Measurements from ENCODE around the gene DACH2.

DACH2 gene

GRCh38 chrX:86295293-86295692 is 147.0 kb downstream of the DACH2 start:
- in situ Hi-C loops (cut with MboI; ENCODE audit: low sequenced_read_pairs): no loop called here

GRCh38 chrX:86322913-86323312 is 174.7 kb downstream of the DACH2 start:
- in situ Hi-C loops (cut with MboI; ENCODE audit: low sequenced_read_pairs): no loop called here

- in situ Hi-C loops (cut with MboI; ENCODE audit: low sequenced_read_pairs): no loop called here
Measured at GRCh38 chrX:86329174-86329573, 180.9 kb downstream of the DACH2 start.

GRCh38 chrX:86348669-86349068 is 200.4 kb downstream of the DACH2 start:
- in situ Hi-C loops (cut with MboI; ENCODE audit: low sequenced_read_pairs): no loop called here

GRCh38 chrX:86349115-86349514 is 200.9 kb downstream of the DACH2 start:
- in situ Hi-C loops (cut with MboI; ENCODE audit: low sequenced_read_pairs): no loop called here

- in situ Hi-C loops (cut with MboI; ENCODE audit: low sequenced_read_pairs): no loop called here
Measured at GRCh38 chrX:86369847-86370630, 221.8 kb downstream of the DACH2 start.

- in situ Hi-C loops (cut with MboI; ENCODE audit: low sequenced_read_pairs): no loop called here
Measured at GRCh38 chrX:86370927-86371326, 222.7 kb downstream of the DACH2 start.

- in situ Hi-C loops (cut with MboI; ENCODE audit: low sequenced_read_pairs): no loop called here
Measured at GRCh38 chrX:86379209-86379608, 231.0 kb downstream of the DACH2 start.

GRCh38 chrX:86383681-86384540 is 235.7 kb downstream of the DACH2 start:
- in situ Hi-C loops (cut with MboI; ENCODE audit: low sequenced_read_pairs): no loop called here

- in situ Hi-C loops (cut with MboI; ENCODE audit: low sequenced_read_pairs): no loop called here
Measured at GRCh38 chrX:86407371-86407770, 259.1 kb downstream of the DACH2 start.

- in situ Hi-C loops (cut with MboI; ENCODE audit: low sequenced_read_pairs): no loop called here
Measured at GRCh38 chrX:86421771-86422170, 273.5 kb downstream of the DACH2 start.

- in situ Hi-C loops (cut with MboI; ENCODE audit: low sequenced_read_pairs): no loop called here
Measured at GRCh38 chrX:86436116-86436515, 287.9 kb downstream of the DACH2 start.

GRCh38 chrX:86455495-86455894 is 307.2 kb downstream of the DACH2 start:
- in situ Hi-C loops (cut with MboI; ENCODE audit: low sequenced_read_pairs): no loop called here

GRCh38 chrX:86460760-86461159 is 312.5 kb downstream of the DACH2 start:
- in situ Hi-C loops (cut with MboI; ENCODE audit: low sequenced_read_pairs): no loop called here

GRCh38 chrX:86504297-86504696 is 356.0 kb downstream of the DACH2 start:
- in situ Hi-C loops (cut with MboI; ENCODE audit: low sequenced_read_pairs): no loop called here

GRCh38 chrX:86507331-86507730 is 359.1 kb downstream of the DACH2 start:
- in situ Hi-C loops (cut with MboI; ENCODE audit: low sequenced_read_pairs): no loop called here

GRCh38 chrX:86579777-86580176 is 431.5 kb downstream of the DACH2 start:
- in situ Hi-C loops (cut with MboI; ENCODE audit: low sequenced_read_pairs): no loop called here

- in situ Hi-C loops (cut with MboI; ENCODE audit: low sequenced_read_pairs): no loop called here
Measured at GRCh38 chrX:86604607-86605006, 456.4 kb downstream of the DACH2 start.

- in situ Hi-C loops (cut with MboI; ENCODE audit: low sequenced_read_pairs): no loop called here
Measured at GRCh38 chrX:86696951-86697350, 548.7 kb downstream of the DACH2 start.

- in situ Hi-C loops (cut with MboI; ENCODE audit: low sequenced_read_pairs): no loop called here
Measured at GRCh38 chrX:86711531-86712180, 563.4 kb downstream of the DACH2 start.

- in situ Hi-C loops (cut with MboI; ENCODE audit: low sequenced_read_pairs): no loop called here
Measured at GRCh38 chrX:86714441-86714840, 566.2 kb downstream of the DACH2 start.

- in situ Hi-C loops (cut with MboI; ENCODE audit: low sequenced_read_pairs): no loop called here
Measured at GRCh38 chrX:86724277-86724676, 576.0 kb downstream of the DACH2 start.
